ENCODE measurements around the gene FAM204A. TPM values are rescaled to one million over a fixed set of nuclear protein-coding genes. Genes with fewer than 3 reads are reported as not detected.

FAM204A gene
- total RNA-seq, 2 experiments from 2014 or later, result 60.5 to 67.1 TPM

GRCh38 chr10:118272767-118273166, 69.4 kb downstream of the FAM204A start:
- H3K27me3 Mint-ChIP-seq (ENCODE audit: low read depth), result peaks cover 17% of the 10 kb centered on the region
- H3K27ac Mint-ChIP-seq, result no peak overlapping the region
- no peaks in the 10 kb centered on the region for H3K36me3 Mint-ChIP-seq (ENCODE audit: low read depth)
- CTCF ChIA-PET, result interaction anchor here (0.7 to 1.5 kb wide), 2 partner anchors 13 to 1096 kb away, joined by 3 to 4 read pairs; no protein-coding TSS in a partner anchor
- H3K4me1 Mint-ChIP-seq (ENCODE audit: low read depth), result no peaks in the 10 kb centered on the region
- H3K4me3 Mint-ChIP-seq, result no peak overlapping the region
- no peak for DNase-seq
- H3K9me3 Mint-ChIP-seq, result peaks cover 2% of the 10 kb centered on the region
- intact Hi-C loops (cut with micrococcal nuclease), result no loop called here

- Mint-ChIP-seq H3K36me3 (ENCODE audit: low read depth) (no peaks in the 10 kb centered on the region), H3K27ac (no peak overlapping the region), H3K4me1 (ENCODE audit: low read depth) (no peaks in the 10 kb centered on the region), H3K4me3 (no peak overlapping the region), H3K9me3 (no peaks in the 10 kb centered on the region), H3K27me3 (ENCODE audit: low read depth) (peaks cover 21% of the 10 kb centered on the region)
- intact Hi-C loops (cut with micrococcal nuclease), result no loop called here
- CTCF ChIA-PET, result interaction anchor here (1.5 kb wide), 1 partner anchor 13 kb away, joined by 4 read pairs; no protein-coding TSS in a partner anchor
- no peak for DNase-seq
Observed at GRCh38 chr10:118272149-118272721, 69.9 kb downstream of the FAM204A start.

- Mint-ChIP-seq H3K4me3 (no peak overlapping the region), H3K36me3 (ENCODE audit: low read depth) (no peaks in the 10 kb centered on the region), H3K27me3 (ENCODE audit: low read depth) (peaks cover 22% of the 10 kb centered on the region), H3K27ac (no peak overlapping the region), H3K4me1 (ENCODE audit: low read depth) (no peaks in the 10 kb centered on the region), H3K9me3 (no peaks in the 10 kb centered on the region)
- DNase-seq, result no peak
- CTCF ChIA-PET, result interaction anchor here (1.5 kb wide), 1 partner anchor 12 kb away, joined by 4 read pairs; no protein-coding TSS in a partner anchor
- intact Hi-C loops (cut with micrococcal nuclease), result no loop called here
Observed at GRCh38 chr10:118271671-118272070, 70.5 kb downstream of the FAM204A start.

GRCh38 chr10:118266098-118266748, 75.9 kb downstream of the FAM204A start:
- Mint-ChIP-seq H3K4me3 (no peak overlapping the region), H3K27ac (no peak overlapping the region), H3K4me1 (ENCODE audit: low read depth) (no peaks in the 10 kb centered on the region), H3K9me3 (no peaks in the 10 kb centered on the region), H3K36me3 (ENCODE audit: low read depth) (no peaks in the 10 kb centered on the region), H3K27me3 (ENCODE audit: low read depth) (peaks cover 34% of the 10 kb centered on the region)
- DNase-seq, result no peak
- intact Hi-C loops (cut with micrococcal nuclease), result no loop called here
- CTCF ChIA-PET, result interaction anchor here (1.2 kb wide), 2 partner anchors 9 to 1049 kb away, joined by 3 to 4 read pairs; no protein-coding TSS in a partner anchor

- H3K27me3 Mint-ChIP-seq (ENCODE audit: low read depth), result peaks cover 39% of the 10 kb centered on the region
- intact Hi-C loops (cut with micrococcal nuclease), result no loop called here
- no peaks in the 10 kb centered on the region for H3K4me1 Mint-ChIP-seq (ENCODE audit: low read depth)
- H3K9me3 Mint-ChIP-seq, result no peaks in the 10 kb centered on the region
- no peak for DNase-seq
- CTCF ChIA-PET, result interaction anchor here (0.6 to 1.2 kb wide), 3 partner anchors 8 to 1048 kb away, joined by 3 to 5 read pairs (median 4); no protein-coding TSS in a partner anchor
- no peaks in the 10 kb centered on the region for H3K36me3 Mint-ChIP-seq (ENCODE audit: low read depth)
- H3K27ac Mint-ChIP-seq, result no peak overlapping the region
- H3K4me3 Mint-ChIP-seq, result no peak overlapping the region
Observed at GRCh38 chr10:118264838-118265470, 77.2 kb downstream of the FAM204A start.

- no peak for DNase-seq
- H3K27ac Mint-ChIP-seq, result no peak overlapping the region
- CTCF ChIA-PET, result interaction anchor here (0.8 kb wide), 1 partner anchor 195 kb away, joined by 4 read pairs; no protein-coding TSS in a partner anchor
- peaks cover 37% of the 10 kb centered on the region for H3K27me3 Mint-ChIP-seq (ENCODE audit: low read depth)
- no peak overlapping the region for H3K4me3 Mint-ChIP-seq
- no peaks in the 10 kb centered on the region for H3K36me3 Mint-ChIP-seq (ENCODE audit: low read depth)
- H3K9me3 Mint-ChIP-seq, result no peaks in the 10 kb centered on the region
- no peaks in the 10 kb centered on the region for H3K4me1 Mint-ChIP-seq (ENCODE audit: low read depth)
- intact Hi-C loops (cut with micrococcal nuclease), result no loop called here
Observed at GRCh38 chr10:118264252-118264651, 77.9 kb downstream of the FAM204A start.

- DNase-seq, result no peak
- no peaks in the 10 kb centered on the region for H3K9me3 Mint-ChIP-seq
- no peak overlapping the region for H3K4me3 Mint-ChIP-seq
- peaks cover 39% of the 10 kb centered on the region for H3K27me3 Mint-ChIP-seq (ENCODE audit: low read depth)
- H3K4me1 Mint-ChIP-seq (ENCODE audit: low read depth), result no peaks in the 10 kb centered on the region
- intact Hi-C loops (cut with micrococcal nuclease), result no loop called here
- CTCF ChIA-PET, result no interaction called here
- no peak overlapping the region for H3K27ac Mint-ChIP-seq
- no peaks in the 10 kb centered on the region for H3K36me3 Mint-ChIP-seq (ENCODE audit: low read depth)
Observed at GRCh38 chr10:118262538-118262937, 79.6 kb downstream of the FAM204A start.

GRCh38 chr10:118259288-118259906, 82.7 kb downstream of the FAM204A start:
- H3K27ac Mint-ChIP-seq, result no peak overlapping the region
- DNase-seq, result peak; percentile 63
- H3K36me3 Mint-ChIP-seq (ENCODE audit: low read depth), result no peaks in the 10 kb centered on the region
- intact Hi-C loops (cut with micrococcal nuclease), result no loop called here
- no peaks in the 10 kb centered on the region for H3K4me1 Mint-ChIP-seq (ENCODE audit: low read depth)
- H3K4me3 Mint-ChIP-seq, result no peak overlapping the region
- CTCF ChIA-PET, result interaction anchor here (0.6 to 2.1 kb wide), 6 partner anchors 13 to 1587 kb away, joined by 3 to 7 read pairs (median 4); no protein-coding TSS in a partner anchor
- H3K9me3 Mint-ChIP-seq, result no peaks in the 10 kb centered on the region
- H3K27me3 Mint-ChIP-seq (ENCODE audit: low read depth), result peaks cover 35% of the 10 kb centered on the region

- intact Hi-C loops (cut with micrococcal nuclease), result no loop called here
- no peaks in the 10 kb centered on the region for H3K36me3 Mint-ChIP-seq (ENCODE audit: low read depth)
- no peaks in the 10 kb centered on the region for H3K9me3 Mint-ChIP-seq
- no peaks in the 10 kb centered on the region for H3K4me1 Mint-ChIP-seq (ENCODE audit: low read depth)
- H3K27ac Mint-ChIP-seq, result no peak overlapping the region
- H3K27me3 Mint-ChIP-seq (ENCODE audit: low read depth), result peaks cover 41% of the 10 kb centered on the region
- CTCF ChIA-PET, result interaction anchor here (0.5 to 2.1 kb wide), 3 partner anchors 14 to 761 kb away, joined by 3 to 5 read pairs (median 4); no protein-coding TSS in a partner anchor
- no peak for DNase-seq
- H3K4me3 Mint-ChIP-seq, result no peak overlapping the region
Observed at GRCh38 chr10:118258285-118258684, 83.8 kb downstream of the FAM204A start.

- no peaks in the 10 kb centered on the region for H3K9me3 Mint-ChIP-seq
- no peaks in the 10 kb centered on the region for H3K4me1 Mint-ChIP-seq (ENCODE audit: low read depth)
- H3K27me3 Mint-ChIP-seq (ENCODE audit: low read depth), result peaks cover 37% of the 10 kb centered on the region
- intact Hi-C loops (cut with micrococcal nuclease), result no loop called here
- H3K4me3 Mint-ChIP-seq, result no peak overlapping the region
- H3K27ac Mint-ChIP-seq, result no peak overlapping the region
- no peak for DNase-seq
- CTCF ChIA-PET, result interaction anchor here (1.2 kb wide), 2 partner anchors 9 to 16 kb away, joined by 3 to 4 read pairs; no protein-coding TSS in a partner anchor
- H3K36me3 Mint-ChIP-seq (ENCODE audit: low read depth), result no peaks in the 10 kb centered on the region
Observed at GRCh38 chr10:118256825-118257570, 85.1 kb downstream of the FAM204A start.

- CTCF ChIA-PET, result interaction anchor here (1.2 kb wide), 2 partner anchors 10 to 15 kb away, joined by 3 to 4 read pairs; no protein-coding TSS in a partner anchor
- no peak overlapping the region for H3K4me3 Mint-ChIP-seq
- intact Hi-C loops (cut with micrococcal nuclease), result no loop called here
Observed at GRCh38 chr10:118256209-118256608, 85.9 kb downstream of the FAM204A start.

More at GRCh38 chr10:118256209-118256608, 85.9 kb downstream of the FAM204A start:
- H3K4me1 Mint-ChIP-seq (ENCODE audit: low read depth), result no peaks in the 10 kb centered on the region
- H3K27me3 Mint-ChIP-seq (ENCODE audit: low read depth), result peaks cover 38% of the 10 kb centered on the region
- no peak overlapping the region for H3K27ac Mint-ChIP-seq
- DNase-seq, result no peak
- no peaks in the 10 kb centered on the region for H3K9me3 Mint-ChIP-seq
- H3K36me3 Mint-ChIP-seq (ENCODE audit: low read depth), result no peaks in the 10 kb centered on the region

Data from activated naive CD4-positive, alpha-beta T cell treated with anti-CD3 and anti-CD28 coated beads for 36 hours (primary cell).